Neural cell (in vitro differentiated cells): Measurements from ENCODE around the gene NAGA. TPM values are rescaled to one million over a fixed set of nuclear protein-coding genes. Genes with fewer than 3 reads are reported as not detected.

Experiments used
- H2AFZ ChIP-seq: fragments of 200-600, 300-800 bp; sonication (generic), shearing (Covaris generic); 2 replicates; pipeline ENCODE4 v1.6.0; 2014; ENCODE audit warnings: low read depth, mild to moderate bottlenecking, antibody characterized with exemption, low read length, moderate library complexity
- H3F3A ChIP-seq: fragments of 200-600 bp; shearing (Covaris generic); 2 replicates; pipeline ENCODE4 v1.6.1; 2016; ENCODE audit warnings: mild to moderate bottlenecking, moderate library complexity, mixed read lengths, antibody characterized with exemption, low read length; ENCODE audit not compliant: insufficient read depth, poor library complexity, severe bottlenecking
- H3K27ac ChIP-seq: fragments of 200-600, 300-800 bp; sonication (generic), shearing (Covaris generic); 2 replicates; pipeline ENCODE4 v1.5.1; 2014; ENCODE audit warnings: mild to moderate bottlenecking, low read length, moderate library complexity
- H3K27me3 ChIP-seq: fragments of 300-800, 200-600 bp; sonication (generic), shearing (Covaris generic); 2 replicates; pipeline ENCODE4 v1.6.0; 2014; ENCODE audit warnings: mild to moderate bottlenecking, low read depth, low read length, moderate library complexity; ENCODE audit not compliant: insufficient read depth
- H3K36me3 ChIP-seq: fragments of 300-800, 200-600 bp; sonication (generic), shearing (Covaris generic); 2 replicates; pipeline ENCODE4 v1.5.1; 2014; ENCODE audit warnings: mild to moderate bottlenecking, antibody characterized with exemption, low read length, moderate library complexity; ENCODE audit not compliant: insufficient read depth
- H3K4me2 ChIP-seq: fragments of 300-800, 200-600 bp; sonication (generic), shearing (Covaris generic); 2 replicates; pipeline ENCODE4 v1.6.0; 2014; ENCODE audit warnings: mild to moderate bottlenecking, low read length
- H3K4me3 ChIP-seq: fragments of 300-800, 200-600 bp; sonication (generic), shearing (Covaris generic); 2 replicates; pipeline ENCODE4 v1.5.1; 2014; ENCODE audit warnings: mild to moderate bottlenecking, low read length, moderate library complexity
- H3K79me2 ChIP-seq: fragments of 200-600 bp; shearing (Covaris generic); replicated peaks from 2 replicates; pipeline ENCODE4 v1.6.0; 2014; ENCODE audit warnings: mild to moderate bottlenecking, low read length, moderate library complexity; ENCODE audit not compliant: insufficient read depth
- H3K9ac ChIP-seq: fragments of 300-800, 200-600 bp; sonication (generic), shearing (Covaris generic); 2 replicates; pipeline ENCODE4 v1.6.1; 2016; ENCODE audit warnings: mild to moderate bottlenecking, low read length, mixed read lengths
- H3K9me2 ChIP-seq: fragments of 200-600 bp; shearing (Covaris generic); 2 replicates; pipeline ENCODE4 v1.6.1; 2016; ENCODE audit warnings: mild to moderate bottlenecking, low read length, mixed read lengths; ENCODE audit not compliant: insufficient read depth
- H3K9me3 ChIP-seq: fragments of 200-600, 300-800 bp; sonication (generic), shearing (Covaris generic); 2 replicates; pipeline ENCODE4 v1.6.1; 2016; ENCODE audit warnings: mild to moderate bottlenecking, mixed run types, low read length, moderate library complexity, mixed read lengths
- H4K20me1 ChIP-seq: fragments of 200-600 bp; shearing (Covaris generic); 2 replicates; pipeline ENCODE4 v1.6.1; 2016; ENCODE audit warnings: mild to moderate bottlenecking, mixed run types; ENCODE audit not compliant: insufficient read depth
- CTCF ChIP-seq: fragments of 450-650 bp; IDR thresholded peaks from 2 replicates; pipeline ENCODE4 v1.5.1; 2014; ENCODE audit warnings: antibody characterized with exemption, mild to moderate bottlenecking, moderate library complexity; ENCODE audit not compliant: poor library complexity, severe bottlenecking
- EP300 ChIP-seq: fragments of 450-650 bp; conservative IDR thresholded peaks from 2 replicates; pipeline ENCODE4 v1.6.1; 2014; ENCODE audit warnings: antibody characterized with exemption, mild to moderate bottlenecking, moderate library complexity; ENCODE audit not compliant: poor library complexity, severe bottlenecking
- EZH2 ChIP-seq: fragments of 200-600, 300-800 bp; shearing (Covaris generic), sonication (generic); IDR thresholded peaks from 2 replicates; pipeline ENCODE4 v1.6.1; 2014; ENCODE audit warnings: antibody characterized with exemption, low read length, borderline replicate concordance, mild to moderate bottlenecking; ENCODE audit not compliant: insufficient read depth, poor library complexity, severe bottlenecking
- MXI1 ChIP-seq: fragments of 450-650 bp; conservative IDR thresholded peaks from 2 replicates; pipeline ENCODE4 v1.6.1; 2014; ENCODE audit warnings: antibody characterized with exemption, mild to moderate bottlenecking; ENCODE audit not compliant: poor library complexity, severe bottlenecking
- POLR2AphosphoS5 ChIP-seq: IDR thresholded peaks from 2 replicates; pipeline ENCODE4 v1.6.1; 2012
- RAD21 ChIP-seq: fragments of 450-650 bp; conservative IDR thresholded peaks from 2 replicates; pipeline ENCODE4 v1.6.1; 2014; ENCODE audit warnings: antibody characterized with exemption, mild to moderate bottlenecking, moderate library complexity
- REST ChIP-seq: IDR thresholded peaks from 2 replicates; pipeline ENCODE4 v1.6.1; 2012; ENCODE audit warnings: borderline replicate concordance
- TAF1 ChIP-seq: IDR thresholded peaks from 2 replicates; pipeline ENCODE4 v1.6.1; 2012; ENCODE audit warnings: low read depth
- polyA plus RNA-seq: library from polyadenylated mRNA; depleted of rRNA; stranded (reverse); fragments of >200 nt; gene quantifications from 2 replicates; pipeline ENCODE4 v1.2.3, GENCODE V29; 2014

Gene NAGA
- polyA plus RNA-seq, 1 donor from 2014 or later, result 8.8 TPM

- TF ChIP-seq REST, result no peak
- TF ChIP-seq RAD21, result no peak
- Histone ChIP-seq H3K9me2 (no peaks in the 10 kb centered on the region), H3K36me3 (peaks cover 10% of the 10 kb centered on the region), H3K9me3 (no peaks in the 10 kb centered on the region), H3K27ac (no peak overlapping the region), H3K27me3 (no peaks in the 10 kb centered on the region), H3K9ac (no peak overlapping the region), H3K4me3 (no peak overlapping the region), H2AFZ (no peak overlapping the region), H3K79me2 (peaks cover 38% of the 10 kb centered on the region), H4K20me1 (no peaks in the 10 kb centered on the region), H3F3A (peaks cover 8% of the 10 kb centered on the region), H3K4me2 (no peak overlapping the region)
Measured at GRCh38 chr22:42083119-42083518, 12.5 kb upstream of the NAGA start.

- Histone ChIP-seq H2AFZ (peak overlapping the region; percentile 58), H3K4me2 (peak overlapping the region; percentile 58), H3K9me3 (no peaks in the 10 kb centered on the region), H3K27me3 (no peaks in the 10 kb centered on the region), H3K9ac (peak overlapping the region; percentile 89), H3K4me3 (peak overlapping the region; percentile 74), H3K27ac (peak overlapping the region; percentile 97), H3K79me2 (peaks cover 30% of the 10 kb centered on the region), H3K9me2 (no peaks in the 10 kb centered on the region), H3K36me3 (no peaks in the 10 kb centered on the region), H3F3A (peaks cover 8% of the 10 kb centered on the region), H4K20me1 (no peaks in the 10 kb centered on the region)
- peak; percentile 4 for TF ChIP-seq RAD21
- no peak for TF ChIP-seq REST
Measured at GRCh38 chr22:42080287-42080686, 9.7 kb upstream of the NAGA start.

- Histone ChIP-seq H3F3A (peaks cover 8% of the 10 kb centered on the region), H3K79me2 (peaks cover 30% of the 10 kb centered on the region), H3K9me2 (no peaks in the 10 kb centered on the region), H2AFZ (peak within 1 kb of the TSS; percentile 58), H3K27me3 (no peaks in the 10 kb centered on the region), H3K9ac (peak within 1 kb of the TSS; percentile 89), H3K4me2 (peak within 1 kb of the TSS; percentile 68), H3K27ac (peak within 1 kb of the TSS; percentile 97), H3K9me3 (no peaks in the 10 kb centered on the region), H3K36me3 (no peaks in the 10 kb centered on the region), H3K4me3 (peak within 1 kb of the TSS; percentile 74), H4K20me1 (no peaks in the 10 kb centered on the region)
- TF ChIP-seq REST (peak; percentile 97), MXI1 (peak; percentile 77), EZH2 (no peak), TAF1 (peak; percentile 88), EP300 (peak; percentile 61), POLR2AphosphoS5 (peak; percentile 91), CTCF (no peak)
Measured at GRCh38 chr22:42079319-42080251, 9.0 kb upstream of the NAGA start, which contains the start of gene SMDT1. TSS of gene SMDT1 (plus strand) at chr22:42079700. CDS start at chr22:42079769, 69 bp downstream.
